HG02763 (cell line): ENCODE data around the gene APOB.

Source experiments
- ATAC-seq: cut with Tn5 transposase; IDR thresholded peaks from one replicate; pipeline ENCODE4 v1.9.1; 2021; ENCODE audit warnings: mild to moderate bottlenecking, moderate library complexity; ENCODE audit not compliant: unreplicated experiment

The APOB gene

DNA sequence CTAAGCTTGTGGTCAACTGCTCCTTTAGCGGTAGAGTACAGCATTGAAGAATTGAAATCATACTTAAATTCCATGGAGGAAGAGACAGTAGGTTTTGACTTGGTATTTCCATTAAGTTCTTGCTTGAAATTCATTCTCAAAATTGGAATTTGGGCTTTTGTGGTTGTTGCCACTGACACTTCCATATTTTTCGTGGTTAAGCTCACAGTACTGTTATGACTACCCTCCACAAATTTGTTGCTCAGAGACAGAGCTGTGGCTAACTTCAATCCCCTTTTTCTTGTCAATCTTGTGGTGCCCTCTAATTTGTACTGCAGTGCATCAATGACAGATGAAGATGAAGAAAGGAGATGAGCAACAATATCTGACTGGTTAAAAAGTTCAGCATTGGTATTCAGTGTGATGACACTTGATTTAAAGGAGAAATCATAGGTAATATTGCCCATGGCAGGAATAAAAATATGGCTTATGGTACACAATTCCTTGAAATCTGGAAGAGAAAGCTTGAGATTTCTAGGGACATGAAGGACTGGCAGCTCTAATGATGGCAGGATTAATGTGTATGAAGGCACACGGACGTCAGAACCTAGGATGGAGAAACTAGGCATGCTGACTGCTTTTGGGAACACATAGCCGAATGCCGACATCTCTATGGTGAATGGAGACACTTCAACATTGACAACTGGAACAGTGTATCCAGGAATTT, 37.3 kb downstream of the APOB start:
- no peak for ATAC-seq

DNA sequence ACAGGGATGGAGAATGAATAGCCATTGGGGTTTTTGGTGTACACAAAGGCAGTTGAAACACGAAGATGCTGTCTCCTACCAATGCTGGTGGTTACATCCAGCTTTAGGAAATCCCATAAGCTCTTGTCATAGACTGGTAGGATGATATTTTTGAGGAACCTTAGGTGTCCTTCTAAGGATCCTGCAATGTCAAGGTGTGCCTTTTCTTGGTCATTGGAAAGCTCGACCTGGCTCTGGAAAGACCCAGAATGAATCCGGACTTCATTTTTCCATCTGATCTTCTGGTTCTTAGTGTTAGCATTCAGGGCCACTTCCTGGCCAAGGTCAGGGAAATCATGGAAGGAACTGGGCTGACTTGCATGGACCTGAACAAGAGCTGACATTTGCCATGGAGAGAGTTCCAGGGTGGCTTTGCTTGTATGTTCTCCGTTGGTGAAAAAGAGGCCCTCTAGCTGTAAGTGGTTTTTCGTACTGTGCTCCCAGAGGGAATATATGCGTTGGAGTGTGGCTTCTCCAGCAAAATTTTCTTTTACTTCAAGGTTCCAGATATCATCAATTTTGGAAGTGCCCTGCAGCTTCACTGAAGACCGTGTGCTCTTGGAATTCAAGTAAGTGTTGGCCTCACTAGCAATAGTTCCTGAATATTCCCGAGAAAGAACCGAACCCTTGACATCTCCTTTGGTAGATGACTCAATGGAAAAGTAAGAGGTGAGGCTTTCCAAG, 38.0 kb downstream of the APOB start:
- no peak for ATAC-seq

DNA sequence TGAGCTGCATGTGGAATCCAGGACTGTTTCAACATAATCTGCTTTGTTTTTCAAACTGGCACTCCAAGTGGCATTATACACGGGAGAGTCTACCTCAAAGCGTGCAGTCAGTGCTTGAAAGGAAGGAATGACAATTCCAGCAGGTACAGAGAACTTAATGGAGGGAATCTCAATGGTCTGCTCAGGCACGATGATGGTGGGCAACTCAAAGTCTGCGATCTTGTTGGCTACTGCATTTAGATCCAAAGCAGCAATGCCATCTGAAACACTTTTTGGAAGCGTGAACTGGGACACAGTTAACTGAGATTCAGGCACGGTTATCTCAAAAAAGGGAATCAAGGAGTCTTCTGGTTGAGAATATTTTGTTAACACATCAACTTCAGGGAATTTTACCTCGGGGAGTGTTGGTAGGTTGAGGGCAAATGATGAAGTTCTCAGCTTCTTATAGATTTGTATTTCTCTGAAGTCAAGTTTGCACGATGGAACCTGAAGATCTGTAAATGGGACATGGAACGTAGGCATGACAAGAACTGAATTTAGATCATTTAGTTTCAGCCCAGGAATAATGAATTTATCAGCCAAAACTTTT, 38.7 kb downstream of the APOB start:
- no peak for ATAC-seq

DNA sequence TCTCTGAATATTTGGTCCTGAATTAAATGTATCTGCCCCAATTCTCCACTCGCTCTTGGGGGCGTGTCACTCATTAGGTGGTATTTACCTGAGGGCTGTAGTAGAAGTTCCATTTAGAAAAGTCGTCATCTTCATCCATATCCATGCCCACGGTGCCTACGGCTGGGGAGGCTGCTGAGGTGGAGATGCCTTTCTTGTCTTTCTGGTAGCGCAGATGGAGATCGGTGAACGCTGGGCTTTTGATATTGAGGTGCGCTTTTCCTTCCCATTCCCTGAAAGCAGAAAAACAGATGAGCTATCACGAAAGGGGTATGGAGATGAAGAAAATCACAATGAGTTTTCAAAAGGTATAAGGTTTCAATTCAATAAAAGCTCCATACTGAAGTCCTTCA, 39.7 kb downstream of the APOB start:
- ATAC-seq = no peak

DNA sequence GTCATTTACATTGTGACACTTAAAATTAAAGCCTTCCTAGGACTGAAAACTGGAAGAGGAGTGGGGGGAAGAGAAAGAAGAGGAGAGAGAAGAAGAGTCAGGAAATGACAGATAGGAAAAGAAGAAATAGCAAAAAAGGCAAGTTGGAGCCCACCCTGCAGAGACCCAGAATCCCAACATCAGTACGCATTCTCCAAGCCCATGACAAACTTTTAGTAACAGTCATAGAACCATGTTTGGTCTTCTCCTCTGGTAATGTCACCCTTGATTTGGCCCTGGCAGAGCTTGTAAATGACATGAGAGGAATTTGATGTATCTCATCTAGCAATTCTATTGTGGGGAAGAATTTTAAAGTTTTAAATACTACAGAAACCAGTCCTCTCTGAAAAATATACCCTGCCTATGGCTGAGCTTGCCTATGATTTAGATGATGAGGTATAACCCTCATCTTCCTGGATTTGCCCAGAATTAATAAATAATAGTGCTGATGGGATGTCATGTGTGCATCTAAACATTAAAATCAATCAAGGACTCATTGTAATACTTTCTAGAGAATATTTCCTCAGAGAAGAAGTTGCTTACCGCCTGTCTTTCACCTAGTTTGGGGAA, 40.2 kb downstream of the APOB start:
- no peak for ATAC-seq

DNA sequence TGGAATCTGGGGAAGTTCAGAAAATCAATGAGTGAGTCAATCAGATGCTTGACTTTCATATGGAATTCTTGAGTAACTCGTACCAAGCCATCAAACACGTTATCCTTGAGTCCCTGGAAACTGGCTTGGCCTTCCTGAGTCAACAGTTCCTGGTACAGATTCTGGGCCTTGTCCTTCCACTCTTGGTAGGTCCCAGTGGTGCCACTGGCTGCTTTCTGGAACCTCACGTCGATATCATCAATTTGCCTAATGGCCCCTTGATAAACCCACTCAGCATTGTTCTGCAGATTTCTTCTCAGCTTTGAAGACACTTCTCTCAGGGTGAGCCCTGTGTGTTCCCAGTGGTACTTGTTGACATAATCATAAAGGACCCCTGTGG, 41.1 kb downstream of the APOB start:
- no peak for ATAC-seq

DNA sequence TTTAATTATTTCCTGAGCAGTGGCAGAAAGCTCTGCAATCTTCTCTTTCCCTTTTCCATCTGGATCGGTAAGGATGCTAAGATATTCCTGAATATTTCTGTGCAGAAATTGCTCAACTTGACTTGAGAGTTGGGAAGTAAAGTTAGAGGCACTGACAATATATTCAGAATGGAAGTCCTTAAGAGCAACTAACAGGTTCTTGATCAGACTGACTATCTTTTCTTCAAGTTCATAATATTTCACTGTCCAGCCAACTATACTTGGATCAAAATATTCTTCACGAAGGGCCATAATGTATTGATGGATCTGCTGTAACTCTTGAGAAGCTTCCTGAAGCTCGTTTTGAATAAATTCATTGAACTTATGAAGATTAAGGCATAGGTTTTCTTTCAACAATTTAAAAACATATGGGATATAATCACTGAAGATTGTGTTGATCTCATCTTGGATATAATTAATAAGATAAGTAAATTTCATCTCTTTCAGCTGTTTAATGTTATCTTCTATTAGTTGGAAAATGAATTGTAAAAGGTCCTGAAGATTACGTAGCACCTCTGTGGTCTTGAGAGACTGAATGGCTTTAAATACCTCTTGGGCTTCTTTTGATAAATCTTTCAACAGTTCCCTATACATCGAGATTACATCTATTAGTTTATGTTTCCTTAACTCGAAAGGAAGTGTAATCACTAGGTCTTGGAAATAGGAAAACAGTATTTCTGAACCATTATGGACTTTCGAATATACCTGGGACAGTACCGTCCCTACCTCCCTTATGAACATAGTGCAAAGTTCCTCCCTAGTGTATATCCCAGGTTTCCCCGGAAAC, 41.7 kb downstream of the APOB start:
- ATAC-seq = no peak

DNA sequence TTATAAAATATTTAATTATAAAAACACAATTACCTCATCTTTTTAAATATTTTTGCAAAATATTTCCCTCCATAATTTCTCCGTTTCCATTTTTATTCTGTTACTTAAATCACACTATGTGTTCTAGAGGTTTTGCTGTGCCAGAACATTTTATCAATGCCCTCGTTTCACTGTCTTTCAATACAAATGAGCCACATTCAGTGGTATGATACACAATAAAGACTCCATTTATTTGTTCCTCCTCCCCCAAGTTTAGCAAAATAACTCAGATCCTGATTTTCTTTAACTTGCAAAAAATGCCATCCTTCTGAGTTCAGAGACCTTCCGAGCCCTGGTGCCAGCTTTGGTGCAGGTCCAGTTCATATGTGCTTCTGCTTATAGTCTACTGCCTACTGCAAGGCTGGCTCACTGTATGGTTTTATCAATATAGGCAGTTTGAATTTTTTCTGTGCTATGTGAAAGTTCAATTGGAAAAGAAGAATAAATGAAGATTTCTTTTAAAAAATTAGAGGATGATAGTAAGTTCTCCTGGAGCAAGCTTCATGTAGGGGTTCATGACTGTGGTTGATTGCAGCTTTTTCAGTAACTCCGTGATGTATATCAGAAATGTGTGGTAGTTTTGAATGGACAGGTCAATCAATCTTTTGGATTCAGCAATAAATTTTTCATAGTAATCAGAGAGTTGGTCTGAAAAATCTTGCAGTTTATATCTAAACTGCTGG, 42.5 kb downstream of the APOB start:
- ATAC-seq = no peak

DNA sequence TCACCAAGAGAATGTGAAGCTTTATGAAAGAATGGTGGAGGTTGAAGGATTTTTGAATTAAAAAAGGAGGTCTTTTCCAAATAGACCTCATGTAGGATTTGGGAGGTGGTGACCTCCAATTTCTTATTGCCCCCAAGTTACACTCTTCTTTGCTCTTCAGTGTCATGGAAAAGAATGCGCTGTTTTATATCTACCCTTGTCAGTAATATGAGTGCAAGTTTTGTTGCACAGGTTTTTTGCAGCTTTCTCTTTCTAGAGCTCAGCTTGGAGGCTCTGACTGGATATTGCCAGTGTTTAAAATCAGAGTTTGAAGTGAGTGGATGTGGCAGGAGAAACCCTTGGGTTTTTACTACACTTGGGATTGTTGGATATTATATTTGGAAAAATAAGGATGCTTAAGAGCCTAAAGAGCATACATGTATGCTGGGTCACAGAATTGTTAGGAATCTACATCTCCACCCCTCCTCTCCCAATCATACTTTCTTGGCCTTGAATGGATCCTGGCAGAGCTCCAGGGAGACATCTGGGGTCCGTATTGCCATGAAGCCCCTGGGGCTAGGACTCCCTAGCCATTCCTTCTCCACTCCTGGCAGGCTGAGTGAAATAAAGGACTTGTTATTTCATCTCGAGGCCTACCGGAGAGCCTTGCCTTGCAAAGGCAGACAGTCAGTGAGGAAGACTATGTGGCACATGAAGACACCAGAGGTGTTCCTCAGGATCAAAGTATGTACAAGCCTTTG, 43.8 kb downstream of the APOB start:
- ATAC-seq = no peak

DNA sequence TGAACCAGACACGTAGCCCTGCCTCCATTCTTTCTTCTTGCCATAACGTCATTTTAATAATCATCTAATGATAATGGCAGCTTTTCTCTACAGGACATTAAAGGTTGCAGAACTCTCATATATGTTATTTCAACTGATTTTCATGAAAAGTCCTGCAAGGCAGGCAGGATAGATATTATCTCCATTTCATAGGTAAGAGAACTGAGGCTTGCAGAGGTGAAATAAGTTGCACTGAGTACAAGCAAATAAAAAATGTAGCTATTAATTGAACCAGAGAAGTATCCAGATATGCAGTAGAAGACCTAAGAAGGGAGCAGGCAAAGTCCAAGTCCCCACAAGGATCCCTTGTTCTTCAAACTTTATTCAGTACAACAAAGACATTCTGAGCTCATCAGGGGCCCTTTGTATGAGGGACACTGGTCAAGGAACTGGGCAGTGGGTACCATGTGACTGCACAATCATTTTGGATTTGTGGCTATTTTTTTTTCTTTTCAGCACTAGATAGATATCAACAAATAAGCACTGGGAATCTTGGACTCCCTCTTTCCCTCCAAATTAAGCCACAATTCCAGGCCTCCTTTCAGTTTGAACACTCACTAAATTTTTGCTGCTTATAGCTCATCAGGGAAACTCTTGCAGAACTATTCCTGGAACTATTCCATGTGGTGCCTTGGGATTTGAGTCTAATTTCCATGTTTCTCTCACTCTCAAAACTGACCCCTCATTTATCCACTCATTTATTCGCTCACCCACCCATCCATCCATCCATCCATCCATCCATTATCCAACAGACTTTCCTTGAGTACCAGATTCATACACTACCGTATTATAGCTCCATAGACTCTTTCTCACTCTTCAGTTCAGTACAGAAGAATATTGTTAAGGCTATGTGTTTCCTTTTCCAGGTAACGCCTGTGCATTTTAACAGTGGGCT, 44.6 kb downstream of the APOB start:
- no peak for ATAC-seq

DNA sequence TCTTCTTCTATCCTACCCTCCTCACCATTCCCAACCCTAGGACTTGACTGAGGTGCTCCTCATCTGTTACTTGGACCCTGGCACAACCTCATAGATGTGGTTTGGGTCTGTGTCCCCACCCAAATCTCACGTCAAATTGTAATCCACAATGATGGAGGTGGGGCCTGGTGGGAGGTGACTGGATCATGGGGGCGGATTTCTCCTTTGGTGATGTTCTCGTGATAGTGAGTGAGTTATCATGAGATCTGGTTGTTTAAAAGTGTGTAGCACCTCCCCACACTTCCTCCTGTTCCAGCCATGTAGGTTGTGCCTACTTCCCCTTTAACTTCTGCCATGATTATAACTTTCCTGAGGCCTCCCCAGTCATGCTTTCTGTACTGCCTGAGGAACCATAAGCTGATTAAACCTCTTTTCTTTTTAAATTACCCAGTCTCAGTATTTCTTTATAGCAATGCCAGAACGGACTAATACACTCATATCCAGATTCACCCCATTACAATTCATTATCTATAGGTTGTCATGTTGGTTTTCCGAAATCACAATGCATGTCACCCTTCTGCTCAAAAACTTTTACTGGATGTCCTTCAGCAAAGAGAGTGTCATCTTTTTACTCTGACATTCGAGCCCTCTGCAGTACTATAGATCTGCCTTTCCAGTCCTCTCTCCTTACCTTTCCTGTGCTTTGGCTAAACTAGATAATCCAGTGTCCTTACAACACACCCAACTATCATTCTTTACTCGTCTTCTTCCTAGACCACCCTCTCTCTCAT, 45.7 kb downstream of the APOB start:
- ATAC-seq = no peak

DNA sequence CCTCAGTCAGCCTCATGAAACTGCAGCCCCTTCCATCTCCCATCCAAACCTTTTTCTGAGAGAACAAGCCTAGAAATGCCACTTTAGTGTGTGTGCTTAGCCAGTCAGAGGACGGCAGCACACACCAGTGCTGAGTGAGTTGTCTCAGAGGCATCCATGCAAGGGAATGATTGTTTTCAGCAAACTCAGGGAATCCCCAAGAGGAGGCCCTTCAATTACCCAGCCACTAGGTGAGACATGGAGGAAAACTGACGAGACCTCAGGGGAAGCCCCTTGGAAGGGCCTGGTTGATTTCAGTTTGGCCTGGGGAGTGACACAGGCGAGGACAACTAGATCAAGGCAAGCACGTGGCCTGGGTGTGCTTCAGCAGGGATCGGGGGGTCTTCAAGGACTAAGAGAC, 49.7 kb downstream of the APOB start:
- no peak for ATAC-seq

DNA sequence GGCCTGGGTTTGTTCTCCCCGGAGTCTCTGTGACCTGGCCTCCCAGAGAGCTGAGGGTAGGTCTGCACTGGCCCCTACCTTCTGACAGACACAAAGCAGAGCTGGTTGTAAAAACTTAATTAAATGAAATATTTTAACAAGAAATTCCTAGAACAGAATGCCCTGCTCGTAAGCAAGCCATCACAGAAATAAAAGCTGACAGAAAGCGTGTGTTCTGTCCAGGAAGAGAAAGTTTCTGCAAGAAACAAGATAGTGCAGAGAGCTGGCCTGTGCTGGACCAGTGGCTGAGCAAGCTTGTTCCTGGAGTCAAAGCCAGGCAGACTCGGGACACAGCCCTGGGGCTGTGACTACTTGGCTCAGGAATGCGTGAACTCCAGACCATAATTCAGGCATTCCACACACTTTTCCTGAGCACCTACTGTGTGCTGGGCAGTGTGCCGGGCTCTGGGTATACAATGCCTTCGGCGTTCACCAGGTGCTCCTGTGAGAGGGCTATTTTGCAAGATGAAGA, 51.6 kb downstream of the APOB start:
- ATAC-seq = no peak

DNA sequence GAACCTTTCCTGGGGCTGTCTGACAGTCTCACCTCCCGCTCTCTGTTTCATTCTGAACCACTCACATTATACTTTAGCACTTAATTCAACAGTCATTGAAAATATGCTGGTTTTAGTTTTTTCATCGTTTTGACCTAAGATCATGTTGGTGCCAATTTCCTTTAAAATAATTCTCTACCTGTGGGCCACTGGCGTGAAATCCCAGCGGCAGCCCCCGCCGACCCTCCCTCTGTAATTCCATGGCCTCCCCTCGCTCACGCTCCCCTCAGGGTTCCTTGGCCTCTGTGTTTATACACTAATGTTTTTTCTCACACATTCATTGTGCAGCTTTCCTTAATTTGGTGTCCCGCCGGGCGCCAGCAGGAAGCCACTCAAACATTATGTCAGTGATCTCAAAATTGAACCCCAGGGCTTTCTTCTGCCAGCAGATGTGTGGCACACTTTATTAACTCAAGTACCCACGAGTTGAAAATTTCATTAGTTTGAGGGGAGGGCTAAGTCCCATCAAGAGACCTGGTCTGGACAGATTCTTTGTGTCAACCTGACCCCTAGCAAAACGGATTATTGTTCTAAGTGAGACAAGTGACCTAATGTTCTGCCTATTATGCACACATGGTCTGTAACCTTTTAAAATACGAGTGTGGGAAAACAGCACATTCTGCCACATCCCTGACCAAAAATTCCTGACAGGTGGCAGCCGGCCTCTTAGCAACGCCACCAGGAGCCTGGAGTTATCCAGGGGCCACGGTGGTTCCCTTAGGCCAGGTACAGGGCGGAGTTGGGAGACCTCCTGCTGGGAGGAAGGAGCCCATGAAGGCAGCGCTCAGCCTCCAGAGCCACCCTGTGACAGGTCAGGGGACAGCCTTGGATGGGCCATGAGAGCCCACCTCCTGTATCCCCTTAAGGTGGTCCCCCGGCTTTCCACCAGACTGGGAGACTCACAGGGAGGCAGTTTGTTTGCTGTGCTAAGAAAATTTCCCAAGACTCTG, 53.1 kb downstream of the APOB start:
- no peak for ATAC-seq

DNA sequence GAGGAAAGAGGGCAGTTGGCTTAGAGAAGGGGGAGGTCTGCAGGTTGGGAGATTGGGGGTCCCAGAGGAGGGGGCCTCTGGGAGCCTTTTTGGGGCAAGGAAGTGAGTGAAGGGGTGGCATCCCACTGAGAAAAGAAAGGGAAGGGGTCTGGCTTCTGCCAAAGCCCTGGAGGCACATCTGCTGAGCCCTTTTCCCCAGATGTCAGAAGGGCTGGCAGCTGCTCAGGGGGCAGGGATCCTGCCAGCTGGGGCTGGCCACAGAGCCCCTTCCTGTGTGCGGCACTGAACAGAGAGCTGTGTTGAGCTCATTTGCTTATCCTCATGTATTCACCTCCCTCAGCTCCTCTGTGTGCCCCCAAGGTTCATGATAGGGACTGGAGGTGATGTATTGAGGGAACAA, 54.5 kb downstream of the APOB start:
- no peak for ATAC-seq

DNA sequence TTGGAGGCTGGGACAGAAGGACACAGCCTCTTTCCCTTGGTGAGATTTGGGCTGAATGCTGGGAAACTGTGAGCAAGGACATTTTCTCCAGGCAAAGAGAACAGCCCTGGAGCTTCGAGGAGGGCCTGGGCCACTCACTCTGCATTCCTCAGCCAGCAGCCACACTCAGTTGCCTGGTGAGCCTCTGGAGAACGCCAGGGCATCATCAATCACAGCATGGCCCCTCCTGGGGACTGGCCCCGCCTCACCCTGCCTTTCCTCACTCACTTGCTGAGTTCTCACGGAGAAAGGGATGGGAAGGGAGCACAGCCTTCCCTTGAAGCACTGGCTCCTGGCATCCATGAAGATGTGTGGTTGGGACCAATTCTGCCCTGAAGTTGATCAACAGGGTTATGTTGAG, 55.0 kb downstream of the APOB start:
- ATAC-seq = no peak
